Hepatocyte (in vitro differentiated cells): ENCODE data around the gene NDUFS6.
"Not testable (repeated sequence)": the region's sequence is repeated elsewhere in the genome, so short reads cannot be mapped to it uniquely, and the experiment has no call there.

Experiments used
- EZH2 ChIP-seq: fragments of 200-600 bp; sonication (generic); IDR thresholded peaks from 2 replicates; pipeline ENCODE4 v1.6.1; 2016; ENCODE audit warnings: antibody characterized with exemption, mild to moderate bottlenecking, borderline replicate concordance
- TF ChIP-seq, protein P1 (sequence below): fragments of 200-600 bp; sonication (generic); IDR thresholded peaks from 2 replicates; pipeline ENCODE4 v1.5.1; 2016; ENCODE audit warnings: antibody characterized with exemption, mild to moderate bottlenecking; ENCODE audit not compliant: poor library complexity

DNA sequence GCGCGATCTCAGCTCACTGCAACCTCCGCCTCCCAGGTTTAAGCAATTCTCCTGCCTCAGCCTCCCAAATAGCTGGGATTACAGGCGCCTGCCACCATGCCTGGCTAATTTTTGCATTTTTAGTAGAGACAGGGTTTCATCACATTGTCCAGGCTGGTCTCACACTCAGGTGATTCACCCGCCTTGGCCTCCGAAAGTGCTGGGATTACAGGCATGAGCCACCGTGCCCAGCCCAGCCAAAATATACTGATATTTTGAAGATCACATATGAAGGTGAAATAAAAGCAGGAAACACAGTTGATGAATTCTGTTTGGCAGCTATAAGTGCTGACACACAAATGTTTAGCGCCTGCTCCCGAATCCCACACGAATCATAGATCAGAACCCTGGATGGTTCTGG is 42.6 kb downstream of the NDUFS6 start:
- TF ChIP-seq, protein P1, sequence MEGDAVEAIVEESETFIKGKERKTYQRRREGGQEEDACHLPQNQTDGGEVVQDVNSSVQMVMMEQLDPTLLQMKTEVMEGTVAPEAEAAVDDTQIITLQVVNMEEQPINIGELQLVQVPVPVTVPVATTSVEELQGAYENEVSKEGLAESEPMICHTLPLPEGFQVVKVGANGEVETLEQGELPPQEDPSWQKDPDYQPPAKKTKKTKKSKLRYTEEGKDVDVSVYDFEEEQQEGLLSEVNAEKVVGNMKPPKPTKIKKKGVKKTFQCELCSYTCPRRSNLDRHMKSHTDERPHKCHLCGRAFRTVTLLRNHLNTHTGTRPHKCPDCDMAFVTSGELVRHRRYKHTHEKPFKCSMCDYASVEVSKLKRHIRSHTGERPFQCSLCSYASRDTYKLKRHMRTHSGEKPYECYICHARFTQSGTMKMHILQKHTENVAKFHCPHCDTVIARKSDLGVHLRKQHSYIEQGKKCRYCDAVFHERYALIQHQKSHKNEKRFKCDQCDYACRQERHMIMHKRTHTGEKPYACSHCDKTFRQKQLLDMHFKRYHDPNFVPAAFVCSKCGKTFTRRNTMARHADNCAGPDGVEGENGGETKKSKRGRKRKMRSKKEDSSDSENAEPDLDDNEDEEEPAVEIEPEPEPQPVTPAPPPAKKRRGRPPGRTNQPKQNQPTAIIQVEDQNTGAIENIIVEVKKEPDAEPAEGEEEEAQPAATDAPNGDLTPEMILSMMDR: not testable (repeated sequence)
- not testable (repeated sequence) for TF ChIP-seq EZH2
